Nephron progenitor cell (in vitro differentiated cells): ENCODE results near the gene CMSS1.

ENCODE experiments used
- DNase-seq: peaks from one replicate; pipeline ENCODE4 v3.0.0; 2021
- H3K27ac Mint-ChIP-seq: 2 replicates; pipeline ENCODE4 v1.8.0; 2021; ENCODE audit warnings: mild to moderate bottlenecking, moderate library complexity, mixed read lengths
- H3K27me3 Mint-ChIP-seq: 2 replicates; pipeline ENCODE4 v1.8.0; 2021; ENCODE audit warnings: mild to moderate bottlenecking, low read depth, mixed read lengths; ENCODE audit not compliant: poor library complexity
- H3K36me3 Mint-ChIP-seq: 2 replicates; pipeline ENCODE4 v1.8.0; 2021; ENCODE audit warnings: low read depth, mixed read lengths
- H3K4me1 Mint-ChIP-seq: 2 replicates; pipeline ENCODE4 v1.8.0; 2021; ENCODE audit warnings: mixed read lengths
- H3K4me3 Mint-ChIP-seq: 2 replicates; pipeline ENCODE4 v1.8.0; 2021; ENCODE audit warnings: mild to moderate bottlenecking, moderate library complexity, mixed read lengths
- H3K9me3 Mint-ChIP-seq: 2 replicates; pipeline ENCODE4 v1.8.0; 2021; ENCODE audit warnings: mild to moderate bottlenecking, moderate library complexity, mixed read lengths
- CTCF ChIP-seq: fragments of 200-600 bp; sonication (generic); IDR thresholded peaks from 2 replicates; pipeline ENCODE4 v1.5.0; 2021; ENCODE audit warnings: antibody characterized with exemption

The CMSS1 gene

GRCh38 chr3:99925584-99926230 lies 108.0 kb downstream of the CMSS1 start:
- no peak for DNase-seq
- H3K4me1 Mint-ChIP-seq = peaks cover 23% of the 10 kb centered on the region
- no peaks in the 10 kb centered on the region for H3K27me3 Mint-ChIP-seq
- no peak overlapping the region for H3K27ac Mint-ChIP-seq
- no peaks in the 10 kb centered on the region for H3K9me3 Mint-ChIP-seq
- no peak for TF ChIP-seq CTCF
- H3K36me3 Mint-ChIP-seq = peaks cover 15% of the 10 kb centered on the region
- H3K4me3 Mint-ChIP-seq = no peak overlapping the region

GRCh38 chr3:99927671-99928457 lies 110.2 kb downstream of the CMSS1 start:
- no peak overlapping the region for H3K4me3 Mint-ChIP-seq
- peaks cover 15% of the 10 kb centered on the region for H3K36me3 Mint-ChIP-seq
- H3K9me3 Mint-ChIP-seq = no peaks in the 10 kb centered on the region
- H3K27me3 Mint-ChIP-seq = no peaks in the 10 kb centered on the region
- no peak for DNase-seq
- peak overlapping the region; percentile 40 for H3K27ac Mint-ChIP-seq
- no peak for TF ChIP-seq CTCF
- H3K4me1 Mint-ChIP-seq = peaks cover 14% of the 10 kb centered on the region

GRCh38 chr3:99928771-99929744 lies 111.4 kb downstream of the CMSS1 start:
- Mint-ChIP-seq H3K36me3 (peaks cover 9% of the 10 kb centered on the region), H3K27ac (no peak overlapping the region), H3K9me3 (no peaks in the 10 kb centered on the region), H3K4me3 (no peak overlapping the region), H3K27me3 (no peaks in the 10 kb centered on the region), H3K4me1 (peaks cover 14% of the 10 kb centered on the region)
- DNase-seq = no peak
- no peak for TF ChIP-seq CTCF

GRCh38 chr3:99929745-99930139 lies 112.1 kb downstream of the CMSS1 start:
- Mint-ChIP-seq H3K27me3 (no peaks in the 10 kb centered on the region), H3K36me3 (peaks cover 14% of the 10 kb centered on the region), H3K4me3 (no peak overlapping the region), H3K27ac (no peak overlapping the region), H3K4me1 (peaks cover 17% of the 10 kb centered on the region), H3K9me3 (no peaks in the 10 kb centered on the region)
- no peak for TF ChIP-seq CTCF
- no peak for DNase-seq

- TF ChIP-seq CTCF = no peak
- no peaks in the 10 kb centered on the region for H3K9me3 Mint-ChIP-seq
- peaks cover 30% of the 10 kb centered on the region for H3K4me1 Mint-ChIP-seq
- DNase-seq = no peak
- H3K27ac Mint-ChIP-seq = peak overlapping the region; percentile 8
- H3K27me3 Mint-ChIP-seq = no peaks in the 10 kb centered on the region
- H3K4me3 Mint-ChIP-seq = no peak overlapping the region
- peaks cover 11% of the 10 kb centered on the region for H3K36me3 Mint-ChIP-seq
Observed at GRCh38 chr3:99931059-99931458, 113.4 kb downstream of the CMSS1 start.
